ENCODE data around the gene SUGCT.

- TF ChIP-seq TP53 (CRISPR knock-in tag; IDR thresholded peaks at IDR 0.05): no peak
- TF ChIP-seq E2F5 (CRISPR knock-in tag; IDR thresholded peaks at IDR 0.05): no peak
- TF ChIP-seq CTCF (IDR thresholded peaks at IDR 0.05): no peak
- no peak for TF ChIP-seq ZNF671 (CRISPR knock-in tag; IDR thresholded peaks at IDR 0.05)
- no peak for TF ChIP-seq USF1 (CRISPR knock-in tag; IDR thresholded peaks at IDR 0.05)
- TF ChIP-seq MXD4 (CRISPR knock-in tag; IDR thresholded peaks at IDR 0.05; ENCODE audit: borderline replicate concordance): no peak
- TF ChIP-seq FOXK1 (CRISPR knock-in tag; IDR thresholded peaks at IDR 0.05): no peak
- no peak for TF ChIP-seq E2F4 (CRISPR knock-in tag; IDR thresholded peaks at IDR 0.05; ENCODE audit: borderline replicate concordance, low read depth)
- TF ChIP-seq ESRRA (CRISPR knock-in tag; IDR thresholded peaks at IDR 0.05; ENCODE audit: borderline replicate concordance): no peak
- no peak for TF ChIP-seq KAT7 (CRISPR knock-in tag; IDR thresholded peaks at IDR 0.05; ENCODE audit: borderline replicate concordance)
- no peak for TF ChIP-seq SP1 (CRISPR knock-in tag; conservative IDR thresholded peaks at IDR 0.05)
- no peak for TF ChIP-seq ZNF138 (CRISPR knock-in tag; conservative IDR thresholded peaks at IDR 0.05)
Observed at GRCh38 chr7:40608321-40609075, 473.7 kb downstream of the SUGCT start.
